Measurements from ENCODE around the gene DHRSX.
"Not testable (repeated sequence)": the region's sequence is repeated elsewhere in the genome, so short reads cannot be mapped to it uniquely, and the experiment has no call there.

The DHRSX gene

DNA sequence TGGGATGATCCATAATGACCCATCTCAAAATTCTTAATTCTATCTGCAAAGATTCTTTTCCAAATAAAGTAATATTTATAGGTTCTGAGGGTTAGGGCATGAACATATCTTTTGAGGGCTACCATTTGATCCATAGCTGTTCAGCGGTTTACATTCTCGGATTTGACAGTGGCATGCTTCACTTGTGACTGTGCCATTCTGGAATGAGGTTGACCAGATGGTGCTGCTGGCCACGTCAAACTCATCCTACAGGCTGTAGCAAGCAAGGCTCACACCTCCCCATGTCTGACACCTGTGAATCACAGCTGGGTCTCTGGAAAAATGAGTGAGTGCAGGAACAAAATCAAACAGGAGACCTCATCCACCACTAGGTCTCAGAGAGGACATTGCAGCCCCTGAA lies 280.5 kb downstream of the DHRSX start:
- Histone ChIP-seq H3K4me1 (ENCODE audit: control insufficient read depth, insufficient read depth, low read length, poor library complexity, severe bottlenecking) (no peaks in the 10 kb centered on the region), H3K27ac (ENCODE audit: insufficient read depth, low read length, poor library complexity, severe bottlenecking) (no peak overlapping the region), H3K9me3 (ENCODE audit: control insufficient read depth, low read length) (peaks cover 8% of the 10 kb centered on the region), H3K36me3 (ENCODE audit: control insufficient read depth, insufficient read depth, low read length) (no peaks in the 10 kb centered on the region), H3K27me3 (replicated peaks; ENCODE audit: control insufficient read depth, insufficient read depth, low read length, poor library complexity, severe bottlenecking) (no peaks in the 10 kb centered on the region), H3K4me3 (ENCODE audit: insufficient read depth, low read depth, low read length, poor library complexity, severe bottlenecking) (no peak overlapping the region)
- DNase-seq = no peak

DNA sequence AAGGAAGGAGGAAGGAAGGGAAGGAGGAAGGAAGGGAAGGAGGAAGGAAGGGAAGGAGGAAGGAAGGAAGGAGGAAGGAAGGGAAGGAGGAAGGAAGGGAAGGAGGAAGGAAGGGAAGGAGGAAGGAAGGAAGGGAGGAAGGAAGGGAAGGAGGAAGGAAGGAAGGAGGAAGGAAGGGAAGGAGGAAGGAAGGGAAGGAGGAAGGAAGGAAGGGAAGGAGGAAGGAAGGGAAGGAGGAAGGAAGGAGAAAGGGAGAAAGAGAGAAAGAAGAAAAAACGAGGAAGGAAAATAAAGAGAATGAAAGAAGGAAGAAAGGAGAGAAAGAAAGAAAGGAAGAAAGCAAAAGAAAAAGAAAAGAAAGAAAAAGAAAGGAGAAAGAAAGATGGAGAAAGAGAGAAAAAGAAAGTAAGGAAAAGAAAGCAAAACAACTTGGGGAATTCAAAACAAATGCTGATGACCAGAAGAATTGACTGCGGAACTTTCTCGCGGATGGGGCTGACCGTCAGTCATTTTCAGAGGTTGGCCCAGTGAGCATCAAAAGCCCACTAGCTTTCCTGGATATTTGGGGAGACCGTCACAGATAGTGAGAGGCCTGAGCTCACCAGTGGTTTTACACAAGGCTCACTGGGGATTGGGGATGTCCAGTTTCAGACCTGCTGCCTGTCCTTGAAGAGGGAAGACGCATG lies 286.5 kb downstream of the DHRSX start:
- not testable (repeated sequence) for H3K27me3 ChIP-seq (replicated peaks; ENCODE audit: control insufficient read depth, insufficient read depth, low read length, poor library complexity, severe bottlenecking); H3K4me1 ChIP-seq (ENCODE audit: control insufficient read depth, insufficient read depth, low read length, poor library complexity, severe bottlenecking); H3K36me3 ChIP-seq (ENCODE audit: control insufficient read depth, insufficient read depth, low read length); DNase-seq; H3K4me3 ChIP-seq (ENCODE audit: insufficient read depth, low read depth, low read length, poor library complexity, severe bottlenecking); H3K9me3 ChIP-seq (ENCODE audit: control insufficient read depth, low read length); H3K27ac ChIP-seq (ENCODE audit: insufficient read depth, low read length, poor library complexity, severe bottlenecking)

- not testable (repeated sequence) for DNase-seq; H3K4me1 ChIP-seq (ENCODE audit: control insufficient read depth, insufficient read depth, low read length, poor library complexity, severe bottlenecking); H3K27me3 ChIP-seq (replicated peaks; ENCODE audit: control insufficient read depth, insufficient read depth, low read length, poor library complexity, severe bottlenecking); H3K9me3 ChIP-seq (ENCODE audit: control insufficient read depth, low read length); H3K4me3 ChIP-seq (ENCODE audit: insufficient read depth, low read depth, low read length, poor library complexity, severe bottlenecking); H3K27ac ChIP-seq (ENCODE audit: insufficient read depth, low read length, poor library complexity, severe bottlenecking); H3K36me3 ChIP-seq (ENCODE audit: control insufficient read depth, insufficient read depth, low read length)
Observed at GRCh38 chrX:2211667-2212066, 289.1 kb downstream of the DHRSX start.

DNA sequence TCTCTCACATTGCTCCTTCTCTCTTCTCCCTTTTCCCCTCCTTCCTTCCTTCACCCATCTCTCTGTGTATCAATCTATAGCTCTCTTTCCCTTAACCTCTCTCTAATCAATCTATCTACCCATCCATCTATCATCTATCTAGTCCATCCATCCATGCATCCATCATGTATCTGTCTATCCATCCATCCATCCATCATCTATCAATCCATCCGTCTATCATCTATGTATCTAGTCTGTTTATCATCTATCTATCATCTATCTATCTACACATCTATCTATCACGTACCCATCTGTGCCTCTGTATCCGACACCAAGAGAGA lies 307.5 kb downstream of the DHRSX start:
- Histone ChIP-seq H3K27me3 (replicated peaks; ENCODE audit: control insufficient read depth, insufficient read depth, low read length, poor library complexity, severe bottlenecking) (no peaks in the 10 kb centered on the region), H3K4me3 (ENCODE audit: insufficient read depth, low read depth, low read length, poor library complexity, severe bottlenecking) (no peak overlapping the region), H3K9me3 (ENCODE audit: control insufficient read depth, low read length) (no peaks in the 10 kb centered on the region), H3K27ac (ENCODE audit: insufficient read depth, low read length, poor library complexity, severe bottlenecking) (no peak overlapping the region), H3K4me1 (ENCODE audit: control insufficient read depth, insufficient read depth, low read length, poor library complexity, severe bottlenecking) (no peaks in the 10 kb centered on the region), H3K36me3 (ENCODE audit: control insufficient read depth, insufficient read depth, low read length) (no peaks in the 10 kb centered on the region)
- DNase-seq = no peak

GRCh38 chrX:2192584-2193272 lies 308.0 kb downstream of the DHRSX start:
- Histone ChIP-seq H3K4me1 (ENCODE audit: control insufficient read depth, insufficient read depth, low read length, poor library complexity, severe bottlenecking) (no peaks in the 10 kb centered on the region), H3K27ac (ENCODE audit: insufficient read depth, low read length, poor library complexity, severe bottlenecking) (no peak overlapping the region), H3K27me3 (replicated peaks; ENCODE audit: control insufficient read depth, insufficient read depth, low read length, poor library complexity, severe bottlenecking) (no peaks in the 10 kb centered on the region), H3K4me3 (ENCODE audit: insufficient read depth, low read depth, low read length, poor library complexity, severe bottlenecking) (no peak overlapping the region), H3K9me3 (ENCODE audit: control insufficient read depth, low read length) (no peaks in the 10 kb centered on the region), H3K36me3 (ENCODE audit: control insufficient read depth, insufficient read depth, low read length) (no peaks in the 10 kb centered on the region)
- DNase-seq = no peak

DNA sequence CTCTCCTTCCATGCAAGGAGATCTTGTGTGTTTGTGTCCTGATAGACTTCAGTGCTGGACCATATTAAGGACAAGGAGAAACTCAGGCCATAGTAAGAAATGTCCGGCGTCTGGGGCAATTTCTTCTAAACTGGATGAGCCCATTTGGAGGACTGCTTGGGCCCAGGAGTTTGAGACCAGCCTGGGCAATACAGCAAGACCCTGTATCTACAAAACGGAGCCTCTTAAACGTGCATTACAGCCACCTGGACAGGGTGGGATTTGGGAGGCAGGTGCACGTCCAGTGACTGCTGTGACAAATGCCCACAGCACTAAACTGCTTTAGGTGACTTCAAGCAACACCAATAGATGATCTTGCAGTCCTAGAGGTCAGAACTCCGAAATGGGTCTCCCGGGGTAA lies 311.9 kb downstream of the DHRSX start:
- H3K4me3 ChIP-seq (ENCODE audit: insufficient read depth, low read depth, low read length, poor library complexity, severe bottlenecking) = no peak overlapping the region
- H3K9me3 ChIP-seq (ENCODE audit: control insufficient read depth, low read length) = no peaks in the 10 kb centered on the region
- no peaks in the 10 kb centered on the region for H3K4me1 ChIP-seq (ENCODE audit: control insufficient read depth, insufficient read depth, low read length, poor library complexity, severe bottlenecking)
- no peaks in the 10 kb centered on the region for H3K27me3 ChIP-seq (replicated peaks; ENCODE audit: control insufficient read depth, insufficient read depth, low read length, poor library complexity, severe bottlenecking)
- H3K36me3 ChIP-seq (ENCODE audit: control insufficient read depth, insufficient read depth, low read length) = no peaks in the 10 kb centered on the region
- H3K27ac ChIP-seq (ENCODE audit: insufficient read depth, low read length, poor library complexity, severe bottlenecking) = no peak overlapping the region
- no peak for DNase-seq

DNA sequence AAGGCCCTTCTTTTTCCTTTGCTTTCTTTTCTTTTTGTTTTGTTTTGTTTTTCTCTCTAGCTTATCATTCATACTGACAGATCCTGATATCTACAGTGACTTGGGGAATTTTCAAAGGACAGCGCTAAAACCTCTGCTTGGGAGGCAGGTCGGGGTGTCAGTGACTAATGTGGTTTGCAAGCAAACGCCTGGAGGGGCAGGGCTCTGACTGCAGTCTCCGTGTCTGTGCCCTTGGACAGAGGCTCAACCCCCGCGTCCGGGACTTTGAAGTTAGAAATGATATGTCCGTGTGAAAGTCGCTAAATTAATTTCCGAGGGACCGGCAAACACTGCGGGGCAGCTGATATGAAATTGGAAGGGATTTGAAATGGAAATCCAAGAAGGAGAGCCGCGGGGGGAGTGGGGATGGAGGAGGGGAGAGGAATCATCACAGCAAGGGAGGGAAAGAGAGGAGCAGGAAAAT lies 312.4 kb downstream of the DHRSX start:
- no peak for DNase-seq
- Histone ChIP-seq H3K4me1 (ENCODE audit: control insufficient read depth, insufficient read depth, low read length, poor library complexity, severe bottlenecking) (no peaks in the 10 kb centered on the region), H3K36me3 (ENCODE audit: control insufficient read depth, insufficient read depth, low read length) (no peaks in the 10 kb centered on the region), H3K4me3 (ENCODE audit: insufficient read depth, low read depth, low read length, poor library complexity, severe bottlenecking) (no peak overlapping the region), H3K27ac (ENCODE audit: insufficient read depth, low read length, poor library complexity, severe bottlenecking) (no peak overlapping the region), H3K9me3 (ENCODE audit: control insufficient read depth, low read length) (no peaks in the 10 kb centered on the region), H3K27me3 (replicated peaks; ENCODE audit: control insufficient read depth, insufficient read depth, low read length, poor library complexity, severe bottlenecking) (no peaks in the 10 kb centered on the region)

DNA sequence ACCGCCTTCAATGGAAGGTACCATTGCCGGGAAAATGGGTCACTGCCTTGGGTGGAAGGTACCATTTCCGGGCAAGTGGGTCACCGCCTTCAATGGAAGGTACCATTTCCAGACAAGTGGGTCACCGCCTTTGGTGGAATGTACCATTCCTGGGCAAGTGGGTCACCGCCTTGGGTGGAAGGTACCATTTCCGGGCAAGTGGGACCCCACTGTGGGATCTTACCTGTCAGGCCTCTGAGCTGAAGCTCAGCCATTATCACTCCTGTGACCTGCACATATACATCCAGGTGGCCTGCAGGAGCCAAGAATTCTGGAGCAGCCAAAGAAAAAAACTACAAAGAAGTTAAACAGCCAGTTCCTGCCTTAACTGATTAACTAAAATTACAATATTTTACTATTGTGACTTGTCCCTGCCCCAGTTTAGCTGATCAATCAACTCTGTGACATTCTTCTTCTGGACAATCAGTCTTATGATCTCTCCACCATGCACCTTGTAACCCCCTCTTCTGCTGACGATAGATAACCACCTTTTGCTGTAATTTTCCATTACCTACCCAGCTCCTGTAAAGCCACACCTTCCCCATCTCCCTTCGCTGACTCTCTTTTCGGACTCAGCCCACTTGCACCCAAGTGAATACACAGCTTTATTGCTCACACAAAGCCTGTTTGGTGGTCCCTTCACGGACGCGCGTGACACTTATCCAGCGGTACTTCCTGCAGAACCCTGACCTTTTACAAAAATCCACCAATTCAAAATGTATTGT lies 313.2 kb downstream of the DHRSX start:
- DNase-seq = no peak
- Histone ChIP-seq H3K9me3 (ENCODE audit: control insufficient read depth, low read length) (no peaks in the 10 kb centered on the region), H3K27me3 (replicated peaks; ENCODE audit: control insufficient read depth, insufficient read depth, low read length, poor library complexity, severe bottlenecking) (no peaks in the 10 kb centered on the region), H3K4me1 (ENCODE audit: control insufficient read depth, insufficient read depth, low read length, poor library complexity, severe bottlenecking) (no peaks in the 10 kb centered on the region), H3K27ac (ENCODE audit: insufficient read depth, low read length, poor library complexity, severe bottlenecking) (no peak overlapping the region), H3K4me3 (ENCODE audit: insufficient read depth, low read depth, low read length, poor library complexity, severe bottlenecking) (no peak overlapping the region), H3K36me3 (ENCODE audit: control insufficient read depth, insufficient read depth, low read length) (no peaks in the 10 kb centered on the region)

DNA sequence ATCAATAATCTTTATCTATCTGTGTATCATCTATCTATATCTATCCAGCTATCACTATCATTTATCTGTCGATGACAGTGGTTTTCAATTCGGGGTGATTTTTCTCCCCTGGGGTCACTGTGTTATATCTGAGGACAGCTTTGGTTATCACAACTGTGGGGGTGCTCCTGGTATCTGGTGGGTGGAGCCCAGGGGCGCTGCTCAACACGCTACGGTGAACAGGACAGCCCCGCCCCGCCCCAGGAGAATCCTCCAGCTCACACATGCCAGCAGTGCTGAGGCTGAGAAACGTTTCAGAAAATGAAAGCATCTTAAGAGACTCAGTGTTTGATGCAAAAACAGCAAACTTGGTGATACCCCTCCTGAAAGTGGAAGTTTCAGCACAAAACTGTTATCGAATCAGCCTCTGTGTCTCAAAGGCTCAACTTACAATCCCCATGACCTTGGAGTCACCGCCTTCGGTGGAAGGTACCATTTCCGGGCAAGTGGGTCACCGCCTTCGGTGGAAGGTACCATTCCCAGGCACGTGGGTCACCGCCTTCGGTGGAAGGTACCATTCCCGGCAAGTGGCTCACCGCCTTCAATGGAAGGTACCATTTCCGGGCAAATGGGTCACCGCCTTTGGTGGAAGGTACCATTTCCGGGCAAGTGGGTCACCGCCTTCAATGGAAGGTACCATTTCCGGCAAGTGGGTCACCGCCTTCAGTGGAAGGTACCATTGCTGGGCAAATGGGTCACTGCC lies 315.3 kb downstream of the DHRSX start:
- H3K4me1 ChIP-seq (ENCODE audit: control insufficient read depth, insufficient read depth, low read length, poor library complexity, severe bottlenecking) = no peaks in the 10 kb centered on the region
- H3K27ac ChIP-seq (ENCODE audit: insufficient read depth, low read length, poor library complexity, severe bottlenecking) = no peak overlapping the region
- no peak overlapping the region for H3K4me3 ChIP-seq (ENCODE audit: insufficient read depth, low read depth, low read length, poor library complexity, severe bottlenecking)
- no peak for DNase-seq
- no peaks in the 10 kb centered on the region for H3K36me3 ChIP-seq (ENCODE audit: control insufficient read depth, insufficient read depth, low read length)
- no peaks in the 10 kb centered on the region for H3K9me3 ChIP-seq (ENCODE audit: control insufficient read depth, low read length)
- no peaks in the 10 kb centered on the region for H3K27me3 ChIP-seq (replicated peaks; ENCODE audit: control insufficient read depth, insufficient read depth, low read length, poor library complexity, severe bottlenecking)
